DMS153 treated with DMSO at 0.1 percent for 48 hours (cell line): ENCODE results near the gene TGFBR3.

ENCODE experiments used
- DNase-seq: peaks from one replicate; lab custom pipeline; 2025; ENCODE audit not compliant: unreplicated experiment; lab: John Stamatoyannopoulos, UW

The TGFBR3 gene

GRCh38 chr1:91827459-91828321 is 58.3 kb downstream of the TGFBR3 start:
- DNase-seq: no peak

- DNase-seq: peak; percentile 56
Measured at GRCh38 chr1:91827087-91827458, 58.9 kb downstream of the TGFBR3 start.

- DNase-seq: no peak
Measured at GRCh38 chr1:91826649-91827048, 59.3 kb downstream of the TGFBR3 start.

GRCh38 chr1:91826248-91826647 is 59.7 kb downstream of the TGFBR3 start:
- DNase-seq: no peak

- no peak for DNase-seq
Measured at GRCh38 chr1:91821126-91821868, 64.7 kb downstream of the TGFBR3 start.

GRCh38 chr1:91819038-91819788 is 66.7 kb downstream of the TGFBR3 start:
- no peak for DNase-seq

GRCh38 chr1:91818713-91818975 is 67.3 kb downstream of the TGFBR3 start:
- DNase-seq: no peak

GRCh38 chr1:91817211-91817905 is 68.6 kb downstream of the TGFBR3 start:
- DNase-seq: no peak

- DNase-seq: no peak
Measured at GRCh38 chr1:91816031-91816430, 69.9 kb downstream of the TGFBR3 start.

- no peak for DNase-seq
Measured at GRCh38 chr1:91814448-91814847, 71.5 kb downstream of the TGFBR3 start.

- no peak for DNase-seq
Measured at GRCh38 chr1:91813813-91814212, 72.1 kb downstream of the TGFBR3 start.

GRCh38 chr1:91811363-91812025 is 74.5 kb downstream of the TGFBR3 start:
- DNase-seq: no peak

GRCh38 chr1:91809317-91809716 is 76.6 kb downstream of the TGFBR3 start:
- DNase-seq: no peak

GRCh38 chr1:91807921-91808620 is 77.9 kb downstream of the TGFBR3 start:
- DNase-seq: no peak

GRCh38 chr1:91806769-91807700 is 78.9 kb downstream of the TGFBR3 start:
- DNase-seq: no peak

- DNase-seq: no peak
Measured at GRCh38 chr1:91806181-91806768, 79.7 kb downstream of the TGFBR3 start.

- no peak for DNase-seq
Measured at GRCh38 chr1:91805311-91805801, 80.6 kb downstream of the TGFBR3 start.

- DNase-seq: no peak
Measured at GRCh38 chr1:91804546-91805023, 81.4 kb downstream of the TGFBR3 start.
